Activated CD4-positive, alpha-beta memory T cell treated with anti-CD3 and anti-CD28 coated beads, Interleukin-2, amount 10 ng/mL, durations not matched to agents 7 days and 5 days (primary cell): Measurements from ENCODE around the gene MATN3. TPM values are rescaled to one million over a fixed set of nuclear protein-coding genes. Genes with fewer than 3 reads are reported as not detected.

Experiments used
- CTCF ChIA-PET: fragments of 350-600 bp; sonication (Branson Sonifier 250); formaldehyde crosslinking; loops from one replicate; lab custom pipeline; 2021; ENCODE audit warnings: antibody characterized with exemption, inconsistent platforms; lab: Charles Lee
- POLR2A ChIA-PET: fragments of 350-600 bp; sonication (Branson Sonifier 250); formaldehyde crosslinking; loops from one replicate; lab custom pipeline; 2021; ENCODE audit warnings: antibody characterized with exemption; lab: Charles Lee
- DNase-seq: peaks from one replicate; pipeline ENCODE4 v3.0.0-alpha.2; 2020
- H3K27ac Mint-ChIP-seq: one replicate; pipeline ENCODE4 v1.8.0; 2021; ENCODE audit warnings: mild to moderate bottlenecking, mixed read lengths
- H3K27me3 Mint-ChIP-seq: one replicate; pipeline ENCODE4 v1.8.0; 2021; ENCODE audit warnings: mixed read lengths
- H3K36me3 Mint-ChIP-seq: one replicate; pipeline ENCODE4 v1.8.0; 2021; ENCODE audit warnings: low read depth, mixed read lengths
- H3K4me1 Mint-ChIP-seq: one replicate; pipeline ENCODE4 v1.8.0; 2021; ENCODE audit warnings: mixed read lengths
- H3K4me3 Mint-ChIP-seq: one replicate; pipeline ENCODE4 v1.8.0; 2021; ENCODE audit warnings: mild to moderate bottlenecking, mixed read lengths
- H3K9me3 Mint-ChIP-seq: one replicate; pipeline ENCODE4 v1.8.0; 2021; ENCODE audit warnings: mixed read lengths
- total RNA-seq, 2 experiments: library from RNA; stranded (reverse); gene quantifications; one replicate each; pipeline ENCODE4 v1.2.3, GENCODE V29; 2021

The MATN3 gene
- total RNA-seq, 2 experiments from 2014 or later: not detected

DNA sequence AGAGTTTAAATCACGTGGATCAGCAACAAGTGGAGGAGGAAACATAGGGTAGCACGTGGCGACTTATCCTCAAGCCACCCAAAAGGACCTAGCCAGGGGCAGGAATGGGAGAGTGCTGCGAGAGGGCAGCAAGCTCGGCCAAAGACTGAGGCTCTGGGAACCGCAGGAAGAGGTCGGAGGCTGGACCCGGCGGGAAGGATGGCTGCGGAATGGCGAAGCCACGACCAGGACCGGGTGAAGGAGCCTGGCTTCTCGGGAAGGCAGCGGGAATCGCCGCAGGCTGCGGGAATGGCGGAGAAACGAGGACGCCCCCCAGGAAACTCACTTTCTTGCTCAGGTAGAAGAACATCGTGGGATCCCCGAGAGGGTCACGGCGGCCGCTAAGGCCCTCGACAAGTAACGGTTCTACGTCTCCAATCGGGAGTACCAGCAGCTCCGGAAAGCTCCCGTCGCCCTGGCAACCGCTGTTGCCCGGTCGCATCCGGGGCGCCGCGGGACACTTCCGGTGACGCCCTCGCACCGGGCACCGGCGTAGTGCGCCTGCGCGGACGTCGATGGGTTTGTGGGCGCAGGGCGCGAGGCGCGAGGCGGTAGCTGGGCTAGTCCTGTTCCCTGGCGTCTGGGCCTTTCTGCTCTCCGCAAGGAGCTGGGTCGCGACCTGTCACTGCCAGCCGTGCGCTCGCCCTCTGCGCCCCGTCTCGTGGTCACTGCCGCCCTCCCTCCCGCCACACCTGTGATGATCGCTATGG lies 22.6 kb downstream of the MATN3 start, which contains the start of gene WDR35:
Gene WDR35 (minus strand): TSS at position 439 of the 749 bp plus-strand sequence. CDS start 90 bp downstream, at position 349.
- H3K27ac Mint-ChIP-seq: peak within 1 kb of the TSS; percentile 53
- H3K4me3 Mint-ChIP-seq: peak within 1 kb of the TSS; percentile 85
- DNase-seq: peak; percentile 94
- peaks cover 3% of the 10 kb centered on the region for H3K36me3 Mint-ChIP-seq
- ChIA-PET CTCF (interaction anchor here (1.3 kb wide), 1 partner anchor 26 kb away, joined by 6 read pairs; no protein-coding TSS in a partner anchor), POLR2A (interaction anchor here (1.0 to 2.7 kb wide), 7 partner anchors 21 to 833 kb away, joined by 3 to 13 read pairs (median 3); partner anchors contain the start of genes LAPTM4A, LDAH and TTC32)
- H3K27me3 Mint-ChIP-seq: peaks cover 27% of the 10 kb centered on the region
- peaks cover 31% of the 10 kb centered on the region for H3K4me1 Mint-ChIP-seq
- no peaks in the 10 kb centered on the region for H3K9me3 Mint-ChIP-seq

DNA sequence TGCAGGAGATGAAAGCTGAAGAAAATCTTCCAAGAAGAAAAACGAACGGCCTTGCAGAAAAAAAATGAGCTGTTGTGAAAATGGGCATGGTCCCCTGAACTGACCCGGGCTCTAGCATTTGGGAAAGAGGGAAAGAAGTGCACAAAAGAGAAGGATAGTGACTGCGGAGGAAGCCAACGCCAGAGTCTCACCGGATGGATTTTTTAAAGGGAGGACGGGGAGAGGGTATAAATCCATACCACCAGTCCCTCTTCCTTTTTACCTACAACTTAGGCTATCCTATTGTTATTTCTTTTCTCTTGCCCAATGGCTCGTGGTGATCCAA lies 23.2 kb downstream of the MATN3 start:
- peak overlapping the region; percentile 85 for H3K4me3 Mint-ChIP-seq
- H3K27me3 Mint-ChIP-seq: peaks cover 24% of the 10 kb centered on the region
- CTCF ChIA-PET: interaction anchor here (1.3 kb wide), 1 partner anchor 26 kb away, joined by 6 read pairs; no protein-coding TSS in a partner anchor
- H3K4me1 Mint-ChIP-seq: peaks cover 31% of the 10 kb centered on the region
- H3K36me3 Mint-ChIP-seq: peaks cover 3% of the 10 kb centered on the region
- peak overlapping the region; percentile 53 for H3K27ac Mint-ChIP-seq
- POLR2A ChIA-PET: interaction anchor here (1.0 to 2.7 kb wide), 6 partner anchors 62 to 834 kb away, joined by 3 to 13 read pairs (median 3); partner anchors contain the start of genes LAPTM4A, LDAH and TTC32
- no peaks in the 10 kb centered on the region for H3K9me3 Mint-ChIP-seq
- no peak for DNase-seq

DNA sequence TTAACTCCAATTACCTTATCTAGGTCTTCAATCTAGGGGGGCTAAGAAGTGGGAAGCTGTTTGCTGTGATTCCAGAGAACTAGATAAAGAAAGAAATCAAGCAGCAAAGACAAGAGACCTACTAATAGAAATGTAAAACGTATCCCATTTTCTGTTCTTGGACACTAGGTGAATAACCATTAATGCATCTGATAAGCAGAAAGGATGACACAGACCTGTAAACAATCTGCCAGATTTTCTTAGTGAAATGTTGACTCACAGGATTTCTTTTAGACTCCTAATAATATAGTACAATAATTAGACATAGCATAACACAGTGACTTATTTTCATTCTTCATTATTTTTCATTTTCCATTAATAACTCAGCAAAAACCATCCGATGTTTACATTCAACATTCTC lies 23.9 kb downstream of the MATN3 start:
- Mint-ChIP-seq H3K36me3 (peaks cover 3% of the 10 kb centered on the region), H3K27ac (no peak overlapping the region), H3K4me1 (peaks cover 31% of the 10 kb centered on the region), H3K27me3 (peaks cover 18% of the 10 kb centered on the region), H3K9me3 (no peaks in the 10 kb centered on the region), H3K4me3 (peak overlapping the region; percentile 85)
- no peak for DNase-seq
- CTCF ChIA-PET: interaction anchor here (1.0 kb wide), 1 partner anchor 27 kb away, joined by 3 read pairs; no protein-coding TSS in a partner anchor
- POLR2A ChIA-PET: interaction anchor here (0.6 to 2.7 kb wide), 3 partner anchors 11 to 834 kb away, joined by 3 to 13 read pairs (median 3); partner anchors contain the start of genes LDAH and TTC32

DNA sequence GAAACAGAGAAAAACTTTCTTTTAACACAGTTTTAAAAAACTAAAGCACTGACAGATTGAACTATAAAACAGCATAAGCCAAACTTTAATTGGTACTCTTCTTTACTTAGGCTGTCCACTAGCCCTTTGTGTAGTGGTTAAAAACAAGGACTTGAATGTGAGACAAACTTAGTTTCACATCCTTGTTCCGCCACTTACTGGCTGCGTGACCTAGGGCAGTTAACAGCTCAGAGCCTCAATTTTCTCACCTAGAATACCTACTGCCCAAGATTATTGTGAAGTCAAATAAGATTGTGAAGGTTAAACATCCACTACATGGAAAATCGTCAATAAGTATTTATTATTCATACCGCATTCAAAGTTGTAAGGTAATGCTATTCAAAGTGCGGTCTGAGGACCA lies 24.5 kb downstream of the MATN3 start:
- CTCF ChIA-PET: interaction anchor here (1.0 kb wide), 1 partner anchor 28 kb away, joined by 3 read pairs; no protein-coding TSS in a partner anchor
- H3K27ac Mint-ChIP-seq: no peak overlapping the region
- no peak overlapping the region for H3K4me3 Mint-ChIP-seq
- H3K36me3 Mint-ChIP-seq: peaks cover 3% of the 10 kb centered on the region
- H3K27me3 Mint-ChIP-seq: peaks cover 13% of the 10 kb centered on the region
- no peaks in the 10 kb centered on the region for H3K9me3 Mint-ChIP-seq
- no peak for DNase-seq
- peaks cover 31% of the 10 kb centered on the region for H3K4me1 Mint-ChIP-seq
- POLR2A ChIA-PET: interaction anchor here (2.7 kb wide), 1 partner anchor 88 kb away, joined by 13 read pairs; the partner anchor contains the start of gene TTC32

DNA sequence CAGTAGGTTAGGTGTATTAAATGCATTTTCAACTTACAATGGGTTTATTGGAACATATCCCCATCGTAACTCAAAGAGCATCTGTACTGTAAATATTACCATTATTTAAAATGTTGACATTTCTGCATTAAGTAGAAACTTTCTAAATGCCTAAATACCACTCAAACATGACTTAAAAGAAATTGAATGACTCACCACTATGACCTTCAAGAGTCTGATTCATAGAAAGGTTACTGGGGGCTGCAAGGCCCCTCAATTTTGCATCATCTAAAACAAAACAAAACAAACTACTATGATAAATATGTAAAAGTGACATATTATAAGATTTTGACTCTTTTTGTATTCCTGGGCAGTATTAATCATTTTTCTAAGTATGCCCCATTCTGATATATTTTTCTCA lies 30.2 kb downstream of the MATN3 start:
- Mint-ChIP-seq H3K4me1 (peaks cover 3% of the 10 kb centered on the region), H3K27me3 (no peaks in the 10 kb centered on the region), H3K27ac (no peak overlapping the region), H3K36me3 (peaks cover 2% of the 10 kb centered on the region), H3K4me3 (no peak overlapping the region), H3K9me3 (no peaks in the 10 kb centered on the region)
- CTCF ChIA-PET: no interaction called here
- POLR2A ChIA-PET: no interaction called here
- DNase-seq: no peak

DNA sequence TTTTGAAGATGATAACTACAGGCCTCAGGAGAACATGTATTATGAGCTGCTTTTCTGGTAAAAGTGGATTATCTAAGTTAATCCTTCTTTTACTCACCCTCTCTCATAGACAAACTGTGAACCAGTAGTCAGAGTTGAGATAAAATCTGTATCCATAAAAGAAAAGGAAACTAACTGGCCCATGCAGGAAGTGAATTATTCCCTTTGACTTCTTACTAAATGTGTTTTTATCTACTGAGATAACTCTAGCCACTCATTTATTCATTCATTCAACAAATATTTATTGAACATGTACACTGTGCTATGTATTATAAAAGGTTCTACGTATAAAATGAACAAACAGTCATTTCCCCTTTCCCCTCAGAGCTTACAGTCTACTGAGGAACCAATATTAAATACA lies 32.5 kb downstream of the MATN3 start:
- H3K36me3 Mint-ChIP-seq: peaks cover 4% of the 10 kb centered on the region
- H3K4me3 Mint-ChIP-seq: no peak overlapping the region
- POLR2A ChIA-PET: no interaction called here
- no peaks in the 10 kb centered on the region for H3K27me3 Mint-ChIP-seq
- CTCF ChIA-PET: no interaction called here
- no peak for DNase-seq
- H3K27ac Mint-ChIP-seq: no peak overlapping the region
- peaks cover 3% of the 10 kb centered on the region for H3K4me1 Mint-ChIP-seq
- no peaks in the 10 kb centered on the region for H3K9me3 Mint-ChIP-seq

DNA sequence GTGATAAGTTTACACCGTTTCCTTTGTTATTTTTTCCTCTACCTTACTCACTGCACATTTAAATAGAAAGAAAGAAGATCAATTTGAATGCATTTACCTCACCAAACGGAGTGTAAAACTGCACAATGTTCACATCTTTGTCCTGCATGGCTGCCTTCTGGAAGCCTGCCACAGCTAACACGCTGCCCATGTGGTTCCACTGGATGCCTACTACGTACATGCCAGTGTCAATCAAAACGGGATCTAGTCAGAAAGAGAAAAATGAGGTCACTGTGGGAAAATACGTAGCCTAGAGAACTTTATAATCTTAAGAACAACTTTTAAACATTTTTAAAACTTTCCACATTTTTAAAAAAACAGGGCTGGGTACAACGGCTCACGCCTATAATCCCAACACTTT lies 39.0 kb downstream of the MATN3 start:
- Mint-ChIP-seq H3K27ac (no peak overlapping the region), H3K27me3 (no peaks in the 10 kb centered on the region), H3K4me1 (peaks cover 13% of the 10 kb centered on the region), H3K36me3 (peaks cover 6% of the 10 kb centered on the region), H3K4me3 (no peak overlapping the region), H3K9me3 (no peaks in the 10 kb centered on the region)
- no peak for DNase-seq
- CTCF ChIA-PET: no interaction called here
- POLR2A ChIA-PET: no interaction called here

DNA sequence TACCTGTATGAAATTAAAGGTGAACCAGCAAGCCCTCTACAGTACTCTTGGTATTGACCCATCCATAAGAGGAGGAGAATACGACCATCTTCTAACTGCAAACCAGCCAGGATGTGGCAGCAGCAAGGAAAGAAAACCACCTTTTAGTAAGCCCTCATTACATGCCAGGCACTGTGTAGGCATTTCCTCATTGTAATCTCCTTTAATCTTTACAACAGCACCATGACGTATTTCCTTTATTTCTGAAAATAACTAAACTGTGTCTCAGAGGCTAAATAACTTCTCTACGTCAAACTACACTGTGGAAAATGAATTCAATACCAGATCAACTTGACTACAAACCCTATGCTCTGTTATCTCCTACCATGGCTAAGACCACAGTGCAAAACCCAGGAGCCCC lies 40.8 kb downstream of the MATN3 start:
- Mint-ChIP-seq H3K4me3 (no peak overlapping the region), H3K4me1 (peaks cover 13% of the 10 kb centered on the region), H3K27ac (peak overlapping the region; percentile 36), H3K9me3 (no peaks in the 10 kb centered on the region), H3K27me3 (no peaks in the 10 kb centered on the region), H3K36me3 (peaks cover 6% of the 10 kb centered on the region)
- DNase-seq: no peak
- ChIA-PET CTCF (interaction anchor here (1.0 kb wide), 1 partner anchor 16 kb away, joined by 3 read pairs; no protein-coding TSS in a partner anchor), POLR2A (interaction anchor here (1.3 kb wide), 1 partner anchor 71 kb away, joined by 5 read pairs; no protein-coding TSS in a partner anchor)

DNA sequence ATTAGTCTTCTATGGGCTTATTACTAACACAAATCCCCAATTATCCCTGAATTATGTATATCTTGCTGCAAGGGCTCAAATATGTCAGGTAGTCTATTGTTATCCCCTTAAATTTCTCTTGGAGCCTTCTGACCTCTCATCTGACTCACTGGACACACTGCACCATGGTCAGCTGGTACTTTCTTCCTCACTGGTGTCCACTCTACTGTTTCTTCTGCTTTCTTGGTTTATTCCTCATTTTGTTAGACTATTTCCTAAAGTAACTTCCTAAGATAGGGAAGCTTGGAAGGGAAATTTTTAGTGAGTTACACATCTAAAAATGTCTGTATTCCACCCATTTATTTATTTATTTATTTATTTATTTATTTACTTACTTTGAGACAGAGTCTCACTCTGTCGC lies 49.1 kb downstream of the MATN3 start:
- Mint-ChIP-seq H3K4me3 (no peak overlapping the region), H3K36me3 (no peaks in the 10 kb centered on the region), H3K4me1 (no peaks in the 10 kb centered on the region), H3K27me3 (no peaks in the 10 kb centered on the region), H3K9me3 (no peaks in the 10 kb centered on the region), H3K27ac (no peak overlapping the region)
- CTCF ChIA-PET: interaction anchor here (2.7 kb wide), 1 partner anchor 52 kb away, joined by 8 read pairs; no protein-coding TSS in a partner anchor
- no peak for DNase-seq
- POLR2A ChIA-PET: no interaction called here

DNA sequence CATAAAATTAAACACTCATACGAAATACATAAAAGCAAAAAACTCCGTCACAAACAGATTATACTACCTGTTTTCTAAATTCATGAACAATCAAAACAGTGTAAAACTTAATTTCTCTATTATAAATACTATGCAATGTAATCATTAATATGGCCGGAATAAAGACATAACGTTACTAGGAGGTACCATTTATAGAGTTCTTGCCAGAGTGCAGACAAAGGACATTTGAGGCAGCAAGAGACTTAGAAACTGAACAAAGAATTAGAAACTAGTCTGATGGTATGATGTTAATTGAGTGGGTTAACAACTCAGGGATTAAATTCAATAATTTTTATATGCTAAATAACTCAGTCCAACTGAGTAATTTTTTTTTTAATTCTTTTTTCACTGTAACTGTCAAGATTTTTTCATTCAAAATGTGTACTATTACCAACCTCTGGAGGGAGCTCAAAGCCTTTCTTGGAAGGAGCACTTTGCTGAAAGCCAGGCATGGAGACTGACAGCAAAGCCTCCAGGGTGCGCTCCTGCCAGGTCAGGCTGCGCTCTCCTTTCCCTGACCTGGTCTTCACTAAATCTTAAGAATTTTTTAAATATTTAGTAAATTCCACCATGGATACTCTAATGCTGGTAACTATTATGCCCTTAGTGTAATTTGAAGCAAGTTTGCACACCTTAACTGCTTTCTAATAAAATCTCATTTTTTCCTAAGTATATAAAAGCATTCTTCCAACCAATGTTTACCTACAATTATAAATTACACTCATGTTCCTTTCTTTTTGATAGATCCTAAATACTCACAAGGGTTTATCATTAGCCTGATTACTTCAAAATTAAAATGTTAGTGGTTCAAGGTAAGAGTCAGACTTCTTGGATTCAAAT lies 56.7 kb downstream of the MATN3 start:
- ChIA-PET CTCF (interaction anchor here (0.6 to 1.7 kb wide), 17 partner anchors 9 to 269 kb away, joined by 3 to 15 read pairs (median 3); partner anchors contain the start of gene SDC1), POLR2A (no interaction called here)

DNA sequence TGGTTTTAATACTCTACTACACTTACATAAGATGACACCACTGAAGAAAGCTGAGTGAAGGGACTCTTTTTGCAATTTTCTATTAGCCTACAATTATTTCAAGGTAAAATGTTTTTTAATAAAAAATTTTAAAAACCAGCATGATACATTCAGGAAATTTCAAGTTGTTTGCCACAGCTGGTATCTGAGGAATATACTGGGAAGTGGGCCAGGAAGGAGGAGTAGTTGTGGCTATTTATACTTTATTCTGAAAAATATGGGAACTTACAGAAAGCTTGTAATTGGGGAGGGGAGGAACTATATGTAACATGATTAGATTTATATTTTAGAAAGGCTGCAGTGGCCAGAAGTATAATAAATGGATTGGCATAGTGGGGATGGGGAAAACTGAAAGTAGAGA lies 63.4 kb downstream of the MATN3 start:
- CTCF ChIA-PET: no interaction called here
- Mint-ChIP-seq H3K4me1 (no peaks in the 10 kb centered on the region), H3K4me3 (no peak overlapping the region), H3K9me3 (no peaks in the 10 kb centered on the region), H3K27ac (no peak overlapping the region), H3K27me3 (no peaks in the 10 kb centered on the region), H3K36me3 (no peaks in the 10 kb centered on the region)
- POLR2A ChIA-PET: no interaction called here
- no peak for DNase-seq

More for the DNA sequence above, 56.7 kb downstream of the MATN3 start:
- Mint-ChIP-seq H3K36me3 (no peaks in the 10 kb centered on the region), H3K27me3 (no peaks in the 10 kb centered on the region), H3K27ac (no peak overlapping the region), H3K4me3 (no peak overlapping the region), H3K4me1 (no peaks in the 10 kb centered on the region), H3K9me3 (no peaks in the 10 kb centered on the region)
- peak; percentile 56 for DNase-seq

DNA sequence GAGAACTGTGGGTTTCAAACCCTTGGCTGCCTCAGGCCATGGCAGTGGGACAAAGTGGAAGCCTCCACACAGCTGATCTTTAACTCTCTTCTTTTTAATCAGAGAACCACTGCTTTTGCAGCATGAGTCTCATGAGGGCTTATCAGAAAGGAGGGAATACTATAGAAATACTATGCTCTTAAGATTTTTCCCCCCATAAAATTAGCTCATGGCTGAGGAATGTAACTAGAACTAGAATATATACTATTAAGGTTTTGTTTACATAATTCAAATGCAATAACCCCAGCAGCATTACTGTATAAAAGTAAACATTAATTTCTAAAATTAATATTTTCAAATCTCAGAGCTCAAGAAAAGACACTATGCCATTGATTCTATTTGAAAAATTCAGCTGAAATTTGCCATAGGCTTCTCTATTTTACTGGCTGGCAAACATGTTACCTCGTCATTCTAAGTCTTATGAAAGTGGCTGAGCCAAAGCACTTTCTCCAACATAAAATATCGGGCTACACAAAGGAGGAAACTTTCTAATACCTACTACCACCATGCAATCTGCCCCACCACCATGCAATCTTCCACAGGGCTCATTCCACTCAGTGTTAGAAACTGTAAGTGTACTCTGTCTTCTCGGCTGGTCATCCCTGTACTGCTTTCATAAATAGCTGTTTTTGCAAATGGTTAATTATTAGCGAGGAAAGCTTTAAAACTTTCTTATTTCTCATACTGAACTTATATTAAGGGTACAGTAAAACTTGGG lies 65.1 kb downstream of the MATN3 start:
- no peaks in the 10 kb centered on the region for H3K36me3 Mint-ChIP-seq
- H3K4me3 Mint-ChIP-seq: no peak overlapping the region
- no peak for DNase-seq
- H3K27ac Mint-ChIP-seq: no peak overlapping the region
- no peaks in the 10 kb centered on the region for H3K27me3 Mint-ChIP-seq
- no peaks in the 10 kb centered on the region for H3K9me3 Mint-ChIP-seq
- no peaks in the 10 kb centered on the region for H3K4me1 Mint-ChIP-seq
- POLR2A ChIA-PET: no interaction called here
- CTCF ChIA-PET: interaction anchor here (0.6 to 1.4 kb wide), 2 partner anchors 9 to 40 kb away, joined by 3 to 4 read pairs; no protein-coding TSS in a partner anchor
